SK-N-SH (cell line): ENCODE data around the gene SEC16B. TPM values are rescaled to one million over a fixed set of nuclear protein-coding genes. Genes with fewer than 3 reads are reported as not detected.

Experiments
- CTCF ChIA-PET: fragments of 300-600, 350-600 bp; formaldehyde crosslinking; extraction: SDS; loops from one replicate; lab custom pipeline; 2021; lab: Yijun Ruan, JAX
- POLR2A ChIA-PET: fragments of 350-600 bp; sonication (Branson Sonifier 250); formaldehyde crosslinking; extraction: SDS; loops from one replicate; lab custom pipeline; 2020; ENCODE audit warnings: antibody characterized with exemption, inconsistent platforms; lab: Yijun Ruan, JAX
- DNase-seq: peaks from one replicate; pipeline ENCODE4 v3.0.0; 2012
- H2AFZ ChIP-seq: fragments of 200-600 bp; sonication (generic); 2 replicates; pipeline ENCODE4 v1.8.1; 2016; ENCODE audit warnings: antibody characterized with exemption, mild to moderate bottlenecking, low read depth
- H3F3A ChIP-seq: fragments of 200-600 bp; sonication (generic); replicated peaks from 2 replicates; pipeline ENCODE3; 2016; ENCODE audit warnings: antibody characterized with exemption, mild to moderate bottlenecking; ENCODE audit not compliant: insufficient read depth
- H3K27ac ChIP-seq, 2 experiments: fragments of 200-500 bp in 1 of 2; fragments of 200-600 bp in 1 of 2; sonication (Bioruptor generic) in 1 of 2; sonication (generic), shearing (Covaris generic) in 1 of 2; 2 replicates each; pipeline versions ENCODE4 v1.5.1 to v1.6.1; 2014 to 2016; ENCODE audit warnings: low read depth in 2 of 2, inconsistent platforms in 1 of 2, low read length in 1 of 2, mild to moderate bottlenecking in 1 of 2, mixed read lengths in 1 of 2
- H3K27me3 ChIP-seq: fragments of 200-600 bp; sonication (generic), shearing (Covaris generic); 2 replicates; pipeline ENCODE4 v1.6.1; 2016; ENCODE audit warnings: mixed run types; ENCODE audit not compliant: insufficient read depth
- H3K36me3 ChIP-seq, 2 experiments: fragments of 200-500 bp in 1 of 2; fragments of 200-600 bp in 1 of 2; sonication (Bioruptor generic) in 1 of 2; sonication (generic) in 1 of 2; replicated peaks in 1 of 2; 2 replicates each; pipeline versions ENCODE3 to v1.5.1; 2014 to 2016; ENCODE audit warnings: low read length in 1 of 2, mild to moderate bottlenecking in 1 of 2; ENCODE audit not compliant: insufficient read depth in 2 of 2, control insufficient read depth in 1 of 2
- H3K4me1 ChIP-seq, 2 experiments: fragments of 200-500 bp in 1 of 2; fragments of 200-600 bp in 1 of 2; sonication (Bioruptor generic) in 1 of 2; sonication (generic), shearing (Covaris generic) in 1 of 2; 2 replicates each; pipeline versions ENCODE4 v1.5.1 to v1.6.1; 2014 to 2016; ENCODE audit warnings: low read depth in 1 of 2, low read length in 1 of 2, mixed run types in 1 of 2; ENCODE audit not compliant: insufficient read depth in 2 of 2, control insufficient read depth in 1 of 2
- H3K4me2 ChIP-seq: fragments of 200-600 bp; sonication (generic), shearing (Covaris generic); 2 replicates; pipeline ENCODE4 v1.6.1; 2017; ENCODE audit warnings: mixed run types
- H3K4me3 ChIP-seq, 2 experiments: fragments of 200-500 bp in 1 of 2; fragments of 200-600 bp in 1 of 2; sonication (Bioruptor generic) in 1 of 2; sonication (generic), shearing (Covaris generic) in 1 of 2; 2 replicates each; pipeline versions ENCODE4 v1.5.1 to v1.8.1; 2014 to 2016; ENCODE audit warnings: low read depth in 2 of 2, inconsistent platforms in 1 of 2, low read length in 1 of 2, mild to moderate bottlenecking in 1 of 2, mixed read lengths in 1 of 2, moderate library complexity in 1 of 2
- H3K79me2 ChIP-seq: fragments of 200-600 bp; sonication (generic); 2 replicates; pipeline ENCODE4 v1.8.1; 2017; ENCODE audit warnings: mild to moderate bottlenecking; ENCODE audit not compliant: insufficient read depth
- H3K9ac ChIP-seq: fragments of 200-600 bp; sonication (generic); 2 replicates; pipeline ENCODE4 v1.6.1; 2017; ENCODE audit warnings: mixed run types
- H3K9me2 ChIP-seq: fragments of 200-600 bp; sonication (generic); 2 replicates; pipeline ENCODE4 v1.6.1; 2017; ENCODE audit warnings: mixed run types
- H3K9me3 ChIP-seq: fragments of 200-600 bp; sonication (generic); 2 replicates; pipeline ENCODE4 v1.6.1; 2017; ENCODE audit warnings: mixed run types, mild to moderate bottlenecking, moderate library complexity
- H4K20me1 ChIP-seq: fragments of 200-600 bp; sonication (generic); 2 replicates; pipeline ENCODE4 v1.6.1; 2017; ENCODE audit warnings: mild to moderate bottlenecking, mixed run types; ENCODE audit not compliant: insufficient read depth
- EZH2phosphoT487 ChIP-seq: fragments of 200-600 bp; sonication (generic); IDR thresholded peaks from 2 replicates; pipeline ENCODE4 v1.6.1; 2017; ENCODE audit warnings: low read depth, mixed run types, mild to moderate bottlenecking, antibody characterized with exemption, moderate library complexity, borderline replicate concordance
- FOSL2 ChIP-seq: IDR thresholded peaks from 2 replicates; pipeline ENCODE4 v1.4.0; 2012; ENCODE audit warnings: low read depth, mild to moderate bottlenecking, moderate library complexity, borderline replicate concordance
- FOXJ3 ChIP-seq: sonication (generic); formaldehyde crosslinking; IDR thresholded peaks from 2 replicates; pipeline ENCODE4 v1.5.1; 2020; ENCODE audit warnings: mild to moderate bottlenecking, missing genetic modification reagents
- FOXM1 ChIP-seq: IDR thresholded peaks from 2 replicates; pipeline ENCODE4 v1.4.0; 2012; ENCODE audit warnings: low read depth, mild to moderate bottlenecking
- JUND ChIP-seq: IDR thresholded peaks from 2 replicates; pipeline ENCODE4 v1.4.0; 2012
- NFIC ChIP-seq: IDR thresholded peaks from 2 replicates; pipeline ENCODE4 v1.4.0; 2012; ENCODE audit warnings: borderline replicate concordance
- POLR2AphosphoS5 ChIP-seq: IDR thresholded peaks from 2 replicates; pipeline ENCODE4 v1.6.1; 2012; ENCODE audit warnings: low read depth, low read length
- SIN3A ChIP-seq: IDR thresholded peaks from 2 replicates; pipeline ENCODE4 v1.6.1; 2012; ENCODE audit warnings: low read depth, mild to moderate bottlenecking, low read length, moderate library complexity, borderline replicate concordance
- TCF12 ChIP-seq: IDR thresholded peaks from 2 replicates; pipeline ENCODE4 v1.4.0; 2012
- TEAD4 ChIP-seq: IDR thresholded peaks from 2 replicates; pipeline ENCODE4 v1.4.0; 2012; ENCODE audit warnings: mild to moderate bottlenecking, borderline replicate concordance; ENCODE audit not compliant: insufficient read depth
- WGBS: methylation state at CpG from one replicate; pipeline ENCODE4 v1.1.6; 2017; ENCODE audit warnings: low lambda C conversion rate; 5-methylcytosine and 5-hydroxymethylcytosine counted together
- polyA plus RNA-seq, 3 experiments: library from polyadenylated mRNA; depleted of rRNA; stranded (reverse); fragments of >200 nt; gene quantifications; 2 replicates each; pipeline ENCODE4 v1.2.3, GENCODE V29; 2012
- TF ChIP-seq, protein P1 (sequence below): IDR thresholded peaks from 2 replicates; pipeline ENCODE4; 2012
- TF ChIP-seq, protein P2 (sequence below): IDR thresholded peaks from 2 replicates; pipeline ENCODE4 v1.4.0; 2012; ENCODE audit warnings: low read depth, borderline replicate concordance
- TF ChIP-seq, protein P3 (sequence below): IDR thresholded peaks from 2 replicates; pipeline ENCODE4 v1.6.1; 2012; ENCODE audit warnings: mild to moderate bottlenecking, low read depth, low read length, moderate library complexity

The SEC16B gene
- polyA plus RNA-seq, 1 of the 3 experiments (the other 2 are of a cell fraction): 0.31 TPM

DNA sequence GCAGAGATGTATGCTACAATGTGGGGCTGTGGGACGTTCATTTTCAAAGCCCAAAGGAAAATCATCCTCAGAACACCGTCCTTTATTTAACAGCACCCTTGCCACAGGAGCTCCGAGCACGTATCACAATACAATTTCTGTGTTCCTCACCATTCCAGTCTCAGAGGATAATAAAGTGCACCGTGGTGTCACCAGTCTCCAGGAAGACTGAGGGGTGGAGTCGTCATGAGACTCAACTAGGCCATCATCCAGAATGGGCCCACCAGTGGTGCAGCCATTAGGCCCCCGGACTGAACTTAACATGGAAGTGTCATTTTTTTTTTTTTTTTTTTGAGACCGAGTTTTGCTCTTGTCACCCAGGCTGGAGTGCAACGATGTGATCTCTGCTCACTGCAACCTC, 17.2 kb downstream of the SEC16B start (continued):
- TF ChIP-seq, protein P1, sequence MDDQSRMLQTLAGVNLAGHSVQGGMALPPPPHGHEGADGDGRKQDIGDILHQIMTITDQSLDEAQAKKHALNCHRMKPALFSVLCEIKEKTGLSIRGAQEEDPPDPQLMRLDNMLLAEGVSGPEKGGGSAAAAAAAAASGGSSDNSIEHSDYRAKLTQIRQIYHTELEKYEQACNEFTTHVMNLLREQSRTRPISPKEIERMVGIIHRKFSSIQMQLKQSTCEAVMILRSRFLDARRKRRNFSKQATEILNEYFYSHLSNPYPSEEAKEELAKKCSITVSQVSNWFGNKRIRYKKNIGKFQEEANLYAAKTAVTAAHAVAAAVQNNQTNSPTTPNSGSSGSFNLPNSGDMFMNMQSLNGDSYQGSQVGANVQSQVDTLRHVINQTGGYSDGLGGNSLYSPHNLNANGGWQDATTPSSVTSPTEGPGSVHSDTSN: no peak
- TF ChIP-seq FOXM1: no peak
- TF ChIP-seq, protein P2, sequence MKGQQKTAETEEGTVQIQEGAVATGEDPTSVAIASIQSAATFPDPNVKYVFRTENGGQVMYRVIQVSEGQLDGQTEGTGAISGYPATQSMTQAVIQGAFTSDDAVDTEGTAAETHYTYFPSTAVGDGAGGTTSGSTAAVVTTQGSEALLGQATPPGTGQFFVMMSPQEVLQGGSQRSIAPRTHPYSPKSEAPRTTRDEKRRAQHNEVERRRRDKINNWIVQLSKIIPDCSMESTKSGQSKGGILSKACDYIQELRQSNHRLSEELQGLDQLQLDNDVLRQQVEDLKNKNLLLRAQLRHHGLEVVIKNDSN: no peak
- TF ChIP-seq, protein P3, sequence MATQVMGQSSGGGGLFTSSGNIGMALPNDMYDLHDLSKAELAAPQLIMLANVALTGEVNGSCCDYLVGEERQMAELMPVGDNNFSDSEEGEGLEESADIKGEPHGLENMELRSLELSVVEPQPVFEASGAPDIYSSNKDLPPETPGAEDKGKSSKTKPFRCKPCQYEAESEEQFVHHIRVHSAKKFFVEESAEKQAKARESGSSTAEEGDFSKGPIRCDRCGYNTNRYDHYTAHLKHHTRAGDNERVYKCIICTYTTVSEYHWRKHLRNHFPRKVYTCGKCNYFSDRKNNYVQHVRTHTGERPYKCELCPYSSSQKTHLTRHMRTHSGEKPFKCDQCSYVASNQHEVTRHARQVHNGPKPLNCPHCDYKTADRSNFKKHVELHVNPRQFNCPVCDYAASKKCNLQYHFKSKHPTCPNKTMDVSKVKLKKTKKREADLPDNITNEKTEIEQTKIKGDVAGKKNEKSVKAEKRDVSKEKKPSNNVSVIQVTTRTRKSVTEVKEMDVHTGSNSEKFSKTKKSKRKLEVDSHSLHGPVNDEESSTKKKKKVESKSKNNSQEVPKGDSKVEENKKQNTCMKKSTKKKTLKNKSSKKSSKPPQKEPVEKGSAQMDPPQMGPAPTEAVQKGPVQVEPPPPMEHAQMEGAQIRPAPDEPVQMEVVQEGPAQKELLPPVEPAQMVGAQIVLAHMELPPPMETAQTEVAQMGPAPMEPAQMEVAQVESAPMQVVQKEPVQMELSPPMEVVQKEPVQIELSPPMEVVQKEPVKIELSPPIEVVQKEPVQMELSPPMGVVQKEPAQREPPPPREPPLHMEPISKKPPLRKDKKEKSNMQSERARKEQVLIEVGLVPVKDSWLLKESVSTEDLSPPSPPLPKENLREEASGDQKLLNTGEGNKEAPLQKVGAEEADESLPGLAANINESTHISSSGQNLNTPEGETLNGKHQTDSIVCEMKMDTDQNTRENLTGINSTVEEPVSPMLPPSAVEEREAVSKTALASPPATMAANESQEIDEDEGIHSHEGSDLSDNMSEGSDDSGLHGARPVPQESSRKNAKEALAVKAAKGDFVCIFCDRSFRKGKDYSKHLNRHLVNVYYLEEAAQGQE: no peak

DNA sequence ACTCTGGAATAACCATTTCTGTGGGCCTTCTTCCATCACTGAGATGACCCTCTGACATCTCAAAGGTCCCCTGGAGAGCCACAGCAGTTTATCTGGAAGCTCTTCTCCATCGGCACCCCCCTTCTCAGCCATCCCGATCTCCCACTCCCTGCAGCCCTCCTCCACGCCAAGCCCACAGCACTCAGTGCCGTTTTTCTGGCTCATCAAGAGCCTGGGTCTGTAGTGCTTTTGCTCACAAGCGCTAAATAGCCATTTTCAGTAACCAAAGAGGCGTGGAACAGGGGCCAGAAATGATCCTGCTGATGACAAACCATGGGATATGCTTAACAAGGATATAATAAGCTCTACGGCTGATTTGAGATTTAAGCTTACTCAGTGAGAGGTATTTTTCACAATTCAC, 17.6 kb downstream of the SEC16B start:
- Histone ChIP-seq H3K36me3 (no peaks in the 10 kb centered on the region), H3K27ac (no peak overlapping the region), H3K9ac (no peak overlapping the region), H4K20me1 (no peaks in the 10 kb centered on the region), H3K4me2 (no peak overlapping the region), H3K4me1 (no peaks in the 10 kb centered on the region; a peak in 1 of 4 replicates), H3K4me3 (no peak overlapping the region), H3K9me3 (no peaks in the 10 kb centered on the region), H3K9me2 (no peaks in the 10 kb centered on the region), H3K79me2 (no peaks in the 10 kb centered on the region), H3K27me3 (no peaks in the 10 kb centered on the region), H2AFZ (no peak overlapping the region), H3F3A (no peaks in the 10 kb centered on the region)
- no peak for TF ChIP-seq FOSL2
- TF ChIP-seq JUND: no peak
- TF ChIP-seq, protein P3: no peak
- TF ChIP-seq NFIC: no peak
- no peak for TF ChIP-seq SIN3A
- no peak for TF ChIP-seq FOXJ3 (CRISPR knock-in tag)
- TF ChIP-seq TCF12: no peak
- TF ChIP-seq, protein P1: no peak
- no peak for TF ChIP-seq POLR2AphosphoS5
- TF ChIP-seq EZH2phosphoT487: no peak
- no peak for TF ChIP-seq TEAD4
- ChIA-PET POLR2A (no interaction called here), CTCF (interaction anchor here (1.3 to 1.9 kb wide), 3 partner anchors 10 to 1054 kb away, joined by 4 to 7 read pairs (median 4); no protein-coding TSS in a partner anchor)
- no peak for DNase-seq
- WGBS: 65% methylated on average over 7 of the region's 7 CpGs
